Body of pancreas (tissue), 4 donors: ENCODE data around the gene MRPL34.

Source experiments
- CTCF ChIP-seq, 7 experiments: fragments of 450-650 bp in 4 of 7; fragments of 200-600 bp in 3 of 7; sonication (generic) in 3 of 7; IDR thresholded peaks; one replicate each; pipeline ENCODE4 v1.5.1; 2016 to 2019; ENCODE audit warnings: antibody characterized with exemption in 7 of 7
- POLR2A ChIP-seq, 3 donors: fragments of 450-650 bp; IDR thresholded peaks; one replicate each; pipeline ENCODE4 v1.6.1; 2016; ENCODE audit warnings: antibody characterized with exemption in 3 of 3, mild to moderate bottlenecking in 2 of 3

DNA sequence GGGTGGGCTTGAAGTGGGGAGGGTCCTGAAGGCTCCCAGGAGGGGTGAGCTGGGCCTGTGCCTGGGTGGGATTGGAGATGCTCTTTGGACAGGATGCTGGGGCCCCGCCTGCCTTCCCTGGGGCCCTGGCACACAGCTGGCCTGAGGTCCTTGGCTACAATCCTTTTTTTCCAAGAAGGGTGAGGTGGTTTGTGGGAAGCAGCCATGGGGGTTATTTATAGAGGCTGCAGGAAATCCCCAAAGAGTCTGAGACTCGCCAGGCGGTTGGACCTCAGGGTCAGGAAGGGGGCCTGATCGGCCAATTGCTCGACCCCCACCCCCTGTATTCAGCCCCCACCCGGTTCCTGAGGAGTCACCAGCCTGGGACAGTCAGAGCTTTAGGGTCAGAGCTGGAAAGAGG lies 41.7 kb downstream of the MRPL34 start:
- TF ChIP-seq CTCF (IDR thresholded peaks at IDR 0.05) (no peak), POLR2A (IDR thresholded peaks at IDR 0.05) (no peak)
